Measurements from ENCODE around the gene EEF1AKMT4.
"Not testable (repeated sequence)": the region's sequence is repeated elsewhere in the genome, so short reads cannot be mapped to it uniquely, and the experiment has no call there.

The EEF1AKMT4 gene

DNA sequence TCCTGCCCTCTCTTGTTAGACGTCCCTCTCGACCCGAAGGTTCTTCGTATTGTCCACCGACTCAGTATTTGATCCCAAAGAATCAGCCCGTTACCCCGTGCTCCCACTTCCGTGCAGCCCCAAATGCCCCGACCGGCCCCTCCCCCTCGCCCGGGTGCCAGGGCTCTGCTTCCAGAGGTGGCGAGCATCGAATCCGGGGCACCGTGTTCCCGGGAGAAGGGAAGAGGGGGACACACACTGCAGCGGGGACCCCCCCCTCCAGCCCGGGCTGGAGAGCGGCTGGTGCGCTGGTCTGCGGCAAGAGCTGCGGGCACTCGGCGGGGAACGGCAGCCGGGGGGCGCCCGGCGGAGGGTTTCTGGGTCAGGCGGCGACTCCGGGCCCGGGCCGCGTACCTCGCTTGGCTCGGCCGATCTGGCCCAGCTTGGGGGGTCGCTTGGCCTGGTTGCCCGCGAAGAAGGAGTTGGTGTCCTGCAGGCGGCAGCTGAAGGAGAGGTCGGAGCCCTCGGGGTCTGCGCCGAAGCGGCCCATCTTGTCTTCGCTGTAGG, 11.3 kb downstream of the EEF1AKMT4 start:
- DNase-seq (ENCODE audit: low read depth) = no peak

DNA sequence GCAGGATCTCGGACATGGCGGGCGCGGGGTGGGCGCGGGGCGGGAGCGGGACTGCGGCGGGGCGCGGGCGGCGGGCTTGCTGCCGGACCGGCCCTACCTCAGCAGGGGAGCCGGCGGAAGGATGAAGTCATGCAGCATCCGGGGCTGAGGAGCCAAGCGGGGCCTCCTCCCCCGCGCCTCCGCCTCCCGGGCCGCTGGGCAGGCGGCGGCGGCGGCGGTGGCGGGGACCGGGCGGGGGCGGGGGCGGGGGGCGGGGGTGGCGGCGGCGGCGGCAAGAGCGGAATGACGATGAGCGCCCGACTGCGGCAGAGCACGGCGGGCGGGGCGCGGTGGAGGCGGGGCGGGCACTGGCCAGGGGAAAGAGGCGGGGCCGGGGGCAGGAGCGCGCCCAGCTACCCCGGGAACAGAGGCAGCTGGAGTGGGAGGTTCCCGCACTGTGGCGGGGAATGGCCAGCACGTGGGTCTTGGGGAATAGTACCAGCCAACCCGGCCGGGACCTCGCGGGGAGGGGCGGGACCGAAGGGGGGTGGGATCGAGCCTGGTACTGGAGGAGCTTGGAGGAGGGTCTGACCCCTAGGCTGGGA, 11.9 kb downstream of the EEF1AKMT4 start, which contains the start of gene CAMK2N2:
TSS of gene CAMK2N2 (minus strand) at position 284 of the 584 bp plus-strand sequence. CDS start at position 16, 268 bp downstream.
- DNase-seq (ENCODE audit: low read depth) = no peak

DNA sequence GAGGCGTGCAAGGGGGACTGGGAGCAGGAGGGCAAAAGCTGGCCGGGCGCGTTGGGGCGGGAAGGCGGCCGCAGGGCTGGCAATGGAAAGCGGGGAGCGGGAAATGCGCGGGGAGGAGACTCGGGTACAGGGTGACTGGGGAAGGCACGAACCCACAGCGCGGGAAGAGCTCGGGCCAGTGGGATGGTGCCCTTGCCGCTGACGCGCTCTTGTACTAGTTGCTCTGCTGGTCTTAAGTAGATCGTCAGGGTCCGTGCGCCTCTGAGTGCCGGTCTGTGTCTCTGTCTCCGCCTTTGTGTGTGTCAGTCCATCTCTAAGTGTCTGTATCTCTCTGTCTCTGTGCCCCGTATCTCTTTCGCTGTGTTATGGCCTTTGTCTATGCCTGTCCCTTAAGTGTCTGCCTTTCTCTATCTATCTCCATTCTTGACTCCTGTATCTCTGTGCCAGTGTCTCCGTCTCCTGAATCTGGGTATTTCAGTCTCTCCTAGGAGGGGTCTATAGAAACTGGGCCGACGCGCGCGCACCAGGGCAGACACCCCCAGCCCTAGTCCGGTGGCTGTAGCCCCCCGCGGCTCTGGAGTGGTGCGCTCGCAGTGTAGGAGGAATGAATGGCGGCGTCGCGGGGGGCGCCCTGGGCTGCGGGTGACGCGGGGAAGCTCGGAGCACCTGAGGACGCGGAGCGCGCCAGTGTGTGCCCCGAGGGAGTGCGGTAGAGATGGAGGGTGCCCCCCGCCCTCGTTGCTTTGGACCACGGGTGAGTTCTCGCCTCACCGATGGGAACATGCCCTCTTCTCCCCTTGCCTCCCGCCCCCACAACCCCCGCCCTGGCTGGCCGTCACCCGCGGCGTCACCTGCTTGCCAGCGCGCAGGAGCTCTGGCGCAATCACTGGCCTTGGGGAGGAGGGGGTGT, 12.6 kb downstream of the EEF1AKMT4 start:
- DNase-seq (ENCODE audit: low read depth) = no peak

DNA sequence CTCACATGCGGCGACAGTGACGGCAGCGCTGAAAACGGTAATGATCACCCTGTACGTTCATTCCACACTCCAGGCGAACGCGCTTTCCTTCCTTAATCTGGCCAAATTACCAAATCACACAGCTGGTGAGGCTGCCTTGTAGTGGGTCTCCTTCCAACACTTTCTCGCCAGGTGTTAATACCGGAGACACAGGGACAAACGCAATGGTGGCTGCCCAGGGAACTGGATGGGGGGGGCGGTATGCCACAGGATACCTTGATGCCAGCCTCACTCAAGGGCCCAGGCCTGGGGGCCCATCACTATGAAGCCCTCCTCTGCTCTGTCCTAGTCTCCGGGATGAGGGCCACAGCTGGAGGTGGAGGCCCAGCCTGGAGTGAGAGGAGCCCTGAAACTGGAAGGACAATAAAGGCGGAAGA, 13.3 kb downstream of the EEF1AKMT4 start:
- DNase-seq (ENCODE audit: low read depth) = no peak

DNA sequence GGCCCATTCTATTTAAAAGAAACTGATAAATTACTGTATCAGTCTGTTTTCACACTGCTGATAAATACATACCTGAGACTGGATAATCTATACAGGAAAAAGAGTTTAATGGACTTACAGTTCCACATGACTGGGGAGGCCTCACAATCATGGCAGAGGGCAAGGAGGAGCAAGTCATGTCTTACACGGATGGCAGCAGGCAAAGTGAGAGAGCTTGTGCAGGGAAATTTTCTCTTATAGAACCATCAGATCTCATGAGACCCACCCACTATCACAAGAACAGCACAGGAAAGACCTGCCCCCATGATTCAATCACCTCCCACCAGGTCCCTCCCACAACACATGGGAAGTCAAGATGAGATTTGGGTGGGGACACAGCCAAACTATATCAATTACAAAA, 17.8 kb downstream of the EEF1AKMT4 start:
- DNase-seq (ENCODE audit: low read depth) = not testable (repeated sequence)

DNA sequence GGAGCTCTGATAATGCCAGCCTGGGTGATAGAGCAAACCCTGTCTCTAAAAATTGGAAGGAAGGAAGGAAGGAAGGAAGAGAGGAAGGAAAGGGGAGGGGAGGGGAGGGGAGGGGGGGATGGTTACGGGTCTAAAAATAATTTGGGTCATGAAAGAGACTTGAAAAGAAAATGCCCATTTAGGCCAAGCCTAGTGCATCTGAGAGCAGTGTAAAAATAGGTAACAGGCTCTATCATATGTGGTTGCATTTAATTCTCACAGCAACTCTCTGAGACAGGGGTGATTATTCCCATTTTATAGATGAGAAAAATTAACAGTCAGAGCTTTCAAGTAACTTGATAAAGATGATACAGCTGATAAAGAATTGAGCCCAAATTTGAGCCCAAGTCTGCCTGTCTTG, 22.8 kb downstream of the EEF1AKMT4 start:
- DNase-seq (ENCODE audit: low read depth) = no peak

DNA sequence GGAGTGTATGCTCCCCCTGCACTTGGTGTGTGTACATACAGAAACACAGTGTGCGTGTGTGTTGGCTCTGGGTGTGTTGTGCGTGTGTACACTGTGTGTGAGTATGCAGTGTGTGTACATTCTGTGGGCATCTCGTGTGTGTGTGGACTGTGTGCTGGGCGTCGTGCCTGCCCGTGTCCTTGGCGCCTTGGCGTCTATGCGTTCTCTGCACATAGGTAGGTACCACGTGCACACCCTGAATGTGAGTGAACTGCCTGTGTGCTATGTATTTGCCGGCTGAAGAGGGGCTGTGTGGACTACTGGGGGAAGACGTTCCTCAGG, 25.9 kb downstream of the EEF1AKMT4 start:
- DNase-seq (ENCODE audit: low read depth) = no peak

DNA sequence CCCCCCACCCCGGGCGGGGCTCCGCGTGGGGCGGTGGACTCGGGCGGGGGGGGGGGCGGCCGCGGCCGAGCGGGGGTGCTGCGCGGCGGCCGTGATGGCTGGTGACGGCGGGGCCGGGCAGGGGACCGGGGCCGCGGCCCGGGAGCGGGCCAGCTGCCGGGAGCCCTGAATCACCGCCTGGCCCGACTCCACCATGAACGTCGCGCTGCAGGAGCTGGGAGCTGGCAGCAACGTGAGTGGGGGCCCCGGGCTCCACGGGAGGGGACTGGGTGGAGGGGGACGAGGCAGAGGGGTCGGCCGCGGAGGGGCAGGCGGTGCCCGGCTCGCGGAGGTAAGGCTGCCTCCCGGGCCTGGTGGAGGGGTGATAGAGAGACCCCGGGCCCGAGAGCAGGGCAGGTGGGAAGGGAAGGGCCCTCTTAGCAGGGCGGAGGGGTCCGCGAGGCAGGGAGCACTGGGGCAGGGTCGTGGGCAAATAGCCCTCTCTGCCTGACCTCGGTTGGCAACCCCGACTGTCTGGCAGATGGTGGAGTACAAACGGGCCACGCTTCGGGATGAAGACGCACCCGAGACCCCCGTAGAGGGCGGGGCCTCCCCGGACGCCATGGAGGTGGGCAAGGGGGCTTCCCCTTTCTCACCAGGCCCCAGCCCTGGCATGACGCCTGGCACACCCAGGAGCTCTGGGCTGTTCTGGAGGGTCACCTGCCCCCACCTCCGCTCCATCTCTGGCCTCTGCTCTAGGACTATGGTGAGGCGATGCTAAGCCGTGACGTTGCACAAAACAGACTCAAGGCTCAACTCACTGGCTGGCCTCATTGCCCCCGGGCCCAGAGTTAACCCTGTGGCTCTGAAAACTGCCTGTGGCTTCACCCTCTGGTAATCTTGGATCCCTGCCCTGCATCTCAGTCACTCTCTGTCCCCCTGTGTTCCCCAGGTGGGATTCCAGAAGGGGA, 26.8 kb downstream of the EEF1AKMT4 start, which contains the start of gene ECE2:
TSS of gene ECE2 (plus strand) at position 62 of the 950 bp plus-strand sequence. CDS start at position 194, 132 bp downstream.
- no peak for DNase-seq (ENCODE audit: low read depth)

DNA sequence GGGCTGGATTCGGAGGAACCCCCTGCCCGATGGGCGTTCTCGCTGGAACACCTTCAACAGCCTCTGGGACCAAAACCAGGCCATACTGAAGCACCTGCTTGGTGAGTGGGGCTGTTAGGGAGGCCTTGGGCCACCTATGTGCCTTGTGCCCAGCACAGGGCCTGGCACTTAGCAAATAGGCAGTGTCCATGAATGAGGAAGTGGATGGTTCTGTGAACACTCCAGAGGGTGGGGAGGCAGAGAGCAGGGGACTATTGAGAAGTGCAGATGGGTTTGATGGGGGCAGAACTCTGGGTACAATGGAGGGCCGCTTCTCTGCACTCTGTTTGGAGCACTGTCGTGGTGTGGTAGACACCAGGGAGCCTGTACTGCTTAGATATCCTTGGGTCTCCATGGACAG, 27.9 kb downstream of the EEF1AKMT4 start:
- no peak for DNase-seq (ENCODE audit: low read depth)

DNA sequence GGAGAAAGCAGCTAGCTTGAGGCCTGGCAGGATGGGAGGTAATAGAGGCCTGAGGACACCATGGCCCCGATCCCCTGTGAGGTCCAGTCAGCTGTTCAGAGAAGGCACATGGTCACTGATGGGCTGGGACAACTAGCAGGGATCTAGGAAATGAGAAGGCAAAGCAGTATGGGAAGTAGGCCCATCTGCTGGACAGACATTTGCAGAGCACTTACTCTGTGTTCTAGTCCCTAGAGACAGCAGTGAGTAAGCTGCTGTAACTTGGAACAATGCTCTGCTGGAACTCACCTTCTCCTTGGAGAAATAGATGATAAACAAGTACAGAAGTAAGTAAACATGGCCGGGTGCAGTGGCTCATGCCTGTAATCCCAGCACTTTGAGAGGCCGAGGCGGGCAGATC, 33.5 kb downstream of the EEF1AKMT4 start:
- no peak for DNase-seq (ENCODE audit: low read depth)

DNA sequence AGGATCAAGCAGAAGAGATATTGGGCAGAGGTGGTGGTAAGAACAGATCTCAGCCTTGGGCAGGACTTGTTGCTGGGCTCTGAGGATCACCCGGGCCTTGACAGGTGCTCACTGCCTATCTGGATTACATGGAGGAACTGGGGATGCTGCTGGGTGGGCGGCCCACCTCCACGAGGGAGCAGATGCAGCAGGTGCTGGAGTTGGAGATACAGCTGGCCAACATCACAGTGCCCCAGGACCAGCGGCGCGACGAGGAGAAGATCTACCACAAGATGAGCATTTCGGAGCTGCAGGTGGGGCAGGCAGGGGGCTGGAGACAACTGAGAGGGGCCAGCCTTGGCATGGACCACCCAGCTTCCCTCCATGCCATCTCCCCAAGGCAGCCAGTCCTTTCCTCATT, 34.2 kb downstream of the EEF1AKMT4 start:
- no peak for DNase-seq (ENCODE audit: low read depth)

DNA sequence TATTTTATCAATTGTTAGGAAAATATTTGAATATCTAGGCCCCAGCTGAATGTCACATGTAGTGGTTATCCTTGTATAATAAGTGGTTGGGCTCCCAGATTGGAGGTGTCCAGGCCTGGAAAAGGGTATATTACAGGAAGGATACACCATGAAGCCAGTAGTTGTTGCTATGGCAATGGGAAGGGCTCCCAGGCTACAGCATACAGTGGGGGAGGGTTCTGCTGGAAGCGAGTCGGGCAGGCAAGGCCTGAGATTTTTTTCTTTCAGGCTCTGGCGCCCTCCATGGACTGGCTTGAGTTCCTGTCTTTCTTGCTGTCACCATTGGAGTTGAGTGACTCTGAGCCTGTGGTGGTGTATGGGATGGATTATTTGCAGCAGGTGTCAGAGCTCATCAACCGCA, 35.2 kb downstream of the EEF1AKMT4 start:
- DNase-seq (ENCODE audit: low read depth) = no peak

DNA sequence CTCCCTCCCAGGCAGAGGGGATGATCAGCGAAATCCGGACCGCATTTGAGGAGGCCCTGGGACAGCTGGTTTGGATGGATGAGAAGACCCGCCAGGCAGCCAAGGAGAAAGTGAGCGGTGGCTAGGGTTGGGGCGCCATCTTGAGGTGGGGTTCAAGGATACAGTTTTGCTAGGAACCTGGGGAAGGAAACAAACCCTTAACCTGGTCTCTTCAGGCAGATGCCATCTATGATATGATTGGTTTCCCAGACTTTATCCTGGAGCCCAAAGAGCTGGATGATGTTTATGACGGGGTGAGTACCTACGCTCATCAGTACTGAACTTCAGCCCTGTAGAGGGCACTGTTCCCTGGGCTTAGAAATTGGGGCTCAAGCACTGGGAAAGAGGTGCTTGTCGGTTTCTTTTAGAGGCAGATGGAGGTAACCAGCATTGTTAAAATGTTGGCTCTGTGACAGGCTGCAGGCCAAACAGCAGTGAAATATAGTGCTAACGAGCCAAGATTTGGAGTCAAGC, 40.0 kb downstream of the EEF1AKMT4 start:
- DNase-seq (ENCODE audit: low read depth) = no peak

DNA sequence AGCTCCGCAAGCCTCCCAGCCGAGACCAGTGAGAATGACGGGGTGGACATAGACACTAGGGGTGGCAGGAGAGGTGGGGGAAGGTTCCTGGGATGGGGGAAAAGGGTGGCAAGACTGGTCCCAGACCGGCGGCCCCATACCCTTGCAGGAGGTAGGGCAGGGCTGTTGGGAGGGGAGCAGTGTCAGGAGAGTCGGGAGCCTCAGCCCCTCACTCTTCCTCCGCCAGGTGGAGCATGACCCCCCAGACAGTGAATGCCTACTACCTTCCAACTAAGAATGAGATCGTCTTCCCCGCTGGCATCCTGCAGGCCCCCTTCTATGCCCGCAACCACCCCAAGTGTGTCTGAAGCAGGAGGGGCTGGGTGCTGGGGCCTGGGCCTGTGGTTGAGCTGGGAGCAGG, 40.9 kb downstream of the EEF1AKMT4 start:
- no peak for DNase-seq (ENCODE audit: low read depth)

DNA sequence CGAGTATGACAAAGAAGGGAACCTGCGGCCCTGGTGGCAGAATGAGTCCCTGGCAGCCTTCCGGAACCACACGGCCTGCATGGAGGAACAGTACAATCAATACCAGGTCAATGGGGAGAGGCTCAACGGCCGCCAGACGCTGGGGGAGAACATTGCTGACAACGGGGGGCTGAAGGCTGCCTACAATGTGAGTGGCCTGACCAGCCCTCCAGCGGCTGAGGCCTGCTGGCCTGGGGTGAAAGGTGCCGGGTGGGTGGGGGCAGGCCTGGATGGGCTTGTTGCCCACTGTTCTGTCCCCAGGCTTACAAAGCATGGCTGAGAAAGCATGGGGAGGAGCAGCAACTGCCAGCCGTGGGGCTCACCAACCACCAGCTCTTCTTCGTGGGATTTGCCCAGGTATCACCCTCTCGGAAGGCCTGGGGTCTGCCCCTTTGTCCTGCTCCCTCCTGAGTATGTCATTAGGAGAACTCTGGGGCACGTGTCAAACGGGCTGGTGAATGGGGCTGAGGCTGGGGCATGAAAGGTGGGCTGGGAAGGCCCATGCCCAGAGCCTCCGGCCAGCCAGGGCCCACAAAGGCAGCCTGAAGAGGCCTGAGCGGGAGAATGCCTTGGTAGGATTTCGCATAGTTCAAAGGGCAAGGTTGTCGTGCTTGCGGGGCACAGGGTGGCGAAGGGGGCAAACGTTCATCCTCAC, 41.7 kb downstream of the EEF1AKMT4 start:
- DNase-seq (ENCODE audit: low read depth) = no peak

DNA sequence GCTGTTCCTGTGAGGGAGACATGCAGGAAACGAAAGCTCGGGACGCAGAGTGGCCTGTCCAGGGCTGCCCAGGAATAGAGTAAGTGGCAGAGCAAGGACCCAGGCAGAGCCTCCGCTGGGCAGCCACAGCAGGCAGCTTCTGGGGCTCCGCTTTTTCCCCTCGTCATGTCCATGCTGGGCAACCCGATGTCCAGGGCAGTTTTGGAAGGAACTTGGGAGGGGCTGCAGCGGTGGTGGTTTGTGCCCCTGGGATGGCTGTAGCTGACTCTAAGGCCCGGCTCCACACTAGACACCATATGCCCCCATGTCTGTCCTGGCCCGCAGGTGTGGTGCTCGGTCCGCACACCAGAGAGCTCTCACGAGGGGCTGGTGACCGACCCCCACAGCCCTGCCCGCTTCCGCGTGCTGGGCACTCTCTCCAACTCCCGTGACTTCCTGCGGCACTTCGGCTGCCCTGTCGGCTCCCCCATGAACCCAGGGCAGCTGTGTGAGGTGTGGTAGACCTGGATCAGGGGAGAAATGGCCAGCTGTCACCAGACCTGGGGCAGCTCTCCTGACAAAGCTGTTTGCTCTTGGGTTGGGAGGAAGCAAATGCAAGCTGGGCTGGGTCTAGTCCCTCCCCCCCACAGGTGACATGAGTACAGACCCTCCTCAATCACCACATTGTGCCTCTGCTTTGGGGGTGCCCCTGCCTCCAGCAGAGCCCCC, 42.4 kb downstream of the EEF1AKMT4 start:
- no peak for DNase-seq (ENCODE audit: low read depth)

DNA sequence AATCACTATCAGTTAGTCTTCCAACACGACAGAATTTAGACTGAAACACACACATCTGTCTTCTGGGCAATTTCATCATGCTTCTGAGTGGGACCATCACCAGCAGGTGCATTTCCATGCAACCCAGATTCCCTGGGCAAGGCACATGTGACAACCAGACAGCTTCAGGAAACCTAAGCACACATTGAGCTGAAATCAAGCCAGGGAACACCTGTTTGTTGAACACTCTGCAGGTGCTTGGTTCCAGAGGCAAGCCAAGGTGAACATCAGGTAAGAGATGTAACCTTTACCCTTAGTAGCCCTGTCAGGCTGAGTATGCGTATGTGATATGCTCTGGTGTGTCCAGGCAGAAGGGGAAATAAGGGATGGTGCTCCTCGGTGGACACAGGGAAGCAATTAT, 46.3 kb downstream of the EEF1AKMT4 start:
- no peak for DNase-seq (ENCODE audit: low read depth)

DNA sequence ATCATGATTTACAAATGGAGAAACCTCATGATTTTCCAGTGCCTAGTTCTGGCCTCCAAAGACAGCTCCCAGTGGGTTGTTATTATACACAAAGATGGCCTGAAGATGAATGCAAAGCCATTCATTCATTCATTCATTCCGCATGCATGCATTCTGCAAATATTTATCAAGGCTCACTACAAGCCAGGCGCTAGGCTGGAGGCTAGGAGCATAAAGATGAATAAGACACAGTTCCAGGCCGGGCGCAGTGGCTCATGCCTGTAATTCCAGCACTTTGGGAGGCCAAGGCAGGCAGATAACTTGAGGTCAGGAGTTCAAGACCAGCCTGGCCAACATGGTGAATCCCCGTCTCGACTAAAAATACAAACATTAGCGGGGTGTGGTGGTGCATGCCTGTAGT, 47.1 kb downstream of the EEF1AKMT4 start:
- DNase-seq (ENCODE audit: low read depth) = no peak

DNA sequence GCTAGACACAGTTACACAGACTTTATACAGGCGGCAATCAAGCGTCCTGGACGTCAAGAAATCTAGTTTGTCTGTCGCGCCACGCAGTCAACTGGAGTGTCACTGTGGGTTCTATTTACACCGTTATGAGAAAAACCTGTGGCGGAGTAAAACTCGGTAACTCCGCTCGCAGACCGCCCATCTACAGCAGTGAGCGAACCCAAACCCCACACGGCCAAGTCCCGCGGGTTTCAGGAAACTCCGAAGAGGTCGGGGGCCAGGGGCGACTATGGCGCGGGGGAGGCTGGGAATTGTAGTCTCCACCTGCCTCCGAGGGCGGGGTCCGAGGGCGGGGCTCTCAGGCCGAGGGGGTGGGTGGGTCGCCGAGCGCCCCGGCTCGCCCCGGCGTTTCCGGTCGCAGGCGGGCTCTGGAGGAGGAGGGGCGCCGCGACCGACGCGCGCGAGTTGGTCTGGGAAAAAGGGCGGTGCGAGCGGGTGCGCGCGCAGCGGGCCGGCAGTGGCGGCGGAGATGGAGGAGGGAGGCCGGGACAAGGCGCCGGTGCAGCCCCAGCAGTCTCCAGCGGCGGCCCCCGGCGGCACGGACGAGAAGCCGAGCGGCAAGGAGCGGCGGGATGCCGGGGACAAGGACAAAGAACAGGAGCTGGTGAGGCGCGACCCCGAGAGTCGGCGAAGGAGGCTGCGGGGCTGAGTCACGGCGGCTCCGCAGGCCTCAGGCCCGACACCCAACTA, 49.5 kb downstream of the EEF1AKMT4 start, which contains the start of gene PSMD2:
TSS of gene PSMD2 (plus strand) at position 483 of the 729 bp plus-strand sequence. CDS start at position 509, 26 bp downstream.
- DNase-seq (ENCODE audit: low read depth) = peak; percentile 80

Measured in CMK (cell line).